Fibroblast of lung (primary cell): ENCODE data around the gene ODAD4. TPM values are rescaled to one million over a fixed set of nuclear protein-coding genes. Genes with fewer than 3 reads are reported as not detected.
"Not testable (repeated sequence)": the region's sequence is repeated elsewhere in the genome, so short reads cannot be mapped to it uniquely, and the experiment has no call there.

Source experiments
- DNase-seq, 2 donors: peaks; one replicate each; pipeline versions ENCODE4 v3.0.0 to v3.0.0-alpha.2; 2010; ENCODE audit warnings: low read depth in 2 of 2
- H2AFZ ChIP-seq: 2 replicates; pipeline ENCODE4 v1.5.1; 2012; ENCODE audit warnings: low read length, control low read depth, inconsistent platforms
- H3K27ac ChIP-seq: 2 replicates; pipeline ENCODE4 v1.5.1; 2011; ENCODE audit warnings: low read length, control low read depth; ENCODE audit not compliant: insufficient read depth
- H3K27me3 ChIP-seq: 2 replicates; pipeline ENCODE4 v1.5.1; 2011; ENCODE audit warnings: mild to moderate bottlenecking, low read length; ENCODE audit not compliant: control insufficient read depth, insufficient read depth
- H3K36me3 ChIP-seq: 2 replicates; pipeline ENCODE4 v1.5.1; 2011; ENCODE audit warnings: low read length; ENCODE audit not compliant: control insufficient read depth, insufficient read depth
- H3K4me1 ChIP-seq: 2 replicates; pipeline ENCODE4 v1.5.1; 2011; ENCODE audit warnings: low read length; ENCODE audit not compliant: control insufficient read depth, insufficient read depth; ENCODE audit errors: extremely low read depth
- H3K4me2 ChIP-seq: 2 replicates; pipeline ENCODE4 v1.5.1; 2011; ENCODE audit warnings: low read length, control low read depth; ENCODE audit not compliant: insufficient read depth; ENCODE audit errors: extremely low read depth
- H3K4me3 ChIP-seq, 4 experiments: fragments of 200-600 bp in 1 of 4; sonication (generic) in 1 of 4; replicated peaks in 1 of 4; 2 replicates each; pipeline ENCODE4 v1.5.1; 2011 to 2016; ENCODE audit warnings: low read length in 4 of 4, low read depth in 3 of 4, mild to moderate bottlenecking in 3 of 4, control low read depth in 2 of 4, inconsistent platforms in 1 of 4, mixed read lengths in 1 of 4; ENCODE audit not compliant: insufficient read depth in 1 of 4; ENCODE audit errors: control extremely low read depth in 1 of 4
- H3K79me2 ChIP-seq: 2 replicates; pipeline ENCODE4 v1.5.1; 2012; ENCODE audit warnings: mild to moderate bottlenecking, low read length, inconsistent platforms; ENCODE audit not compliant: control insufficient read depth, insufficient read depth
- H3K9ac ChIP-seq: 2 replicates; pipeline ENCODE4 v1.5.1; 2011; ENCODE audit warnings: mild to moderate bottlenecking, low read length, control low read depth; ENCODE audit not compliant: insufficient read depth
- H3K9me3 ChIP-seq: 2 replicates; pipeline ENCODE4 v1.5.1; 2012; ENCODE audit warnings: low read depth, low read length; ENCODE audit not compliant: control insufficient read depth, insufficient read depth
- H4K20me1 ChIP-seq: 2 replicates; pipeline ENCODE4 v1.5.1; 2011; ENCODE audit warnings: low read length; ENCODE audit not compliant: control insufficient read depth, insufficient read depth; ENCODE audit errors: extremely low read depth
- EZH2 ChIP-seq: IDR thresholded peaks from 2 replicates; pipeline ENCODE4 v1.5.1; 2012; ENCODE audit warnings: low read length, control low read depth, mild to moderate bottlenecking; ENCODE audit errors: missing control alignments
- polyA plus RNA-seq, 2 donors: library from polyadenylated mRNA; depleted of rRNA in 1 of 2; stranded (reverse) in 1 of 2; unstranded in 1 of 2; fragments of >200 nt; gene quantifications; 2 replicates each; pipeline ENCODE4 v1.2.1, GENCODE V29; 2011 to 2012; ENCODE audit warnings: missing spikeins in 1 of 2
- total RNA-seq: library from RNA; depleted of rRNA; stranded (reverse); fragments of >200 nt; gene quantifications from 2 replicates; pipeline ENCODE4 v1.2.1, GENCODE V29; 2014
- TF ChIP-seq, protein P1 (sequence below), 2 donors: IDR thresholded peaks in 1 of 2; conservative IDR thresholded peaks in 1 of 2; 1 replicate in 1 of 2; 2 replicates in 1 of 2; pipeline ENCODE4 v1.5.1; 2011 to 2012; ENCODE audit warnings: low read length in 2 of 2, control low read depth in 1 of 2, inconsistent platforms in 1 of 2, low read depth in 1 of 2, mild to moderate bottlenecking in 1 of 2

Gene ODAD4
- total and polyA plus RNA-seq, 2 donors (not counting 1 experiment from before 2014, with no cell fraction given), result 0.36 to 0.99 TPM

DNA sequence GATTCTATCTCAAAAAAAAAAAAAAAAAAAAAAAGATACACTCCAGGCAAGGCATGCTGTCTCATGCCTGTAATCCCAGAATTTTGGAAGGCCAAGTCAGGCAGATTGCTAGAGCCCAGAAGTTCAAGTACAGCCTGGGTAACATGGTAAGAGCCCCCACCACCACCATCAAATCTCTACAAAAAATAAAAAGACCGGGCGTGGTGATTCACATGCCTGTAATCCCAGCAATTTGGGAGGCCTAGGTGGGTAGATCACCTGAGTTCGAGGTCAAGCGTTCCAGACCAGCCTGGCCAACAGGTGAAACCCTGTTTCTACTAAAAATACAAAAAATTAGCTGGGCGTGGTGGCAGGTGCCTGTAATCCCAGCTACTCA is 9.8 kb upstream of the ODAD4 start:
- no peaks in the 10 kb centered on the region for H3K27me3 ChIP-seq
- no peaks in the 10 kb centered on the region for H3K9me3 ChIP-seq
- H3K36me3 ChIP-seq, result peaks cover 2% of the 10 kb centered on the region
- TF ChIP-seq, protein P1, sequence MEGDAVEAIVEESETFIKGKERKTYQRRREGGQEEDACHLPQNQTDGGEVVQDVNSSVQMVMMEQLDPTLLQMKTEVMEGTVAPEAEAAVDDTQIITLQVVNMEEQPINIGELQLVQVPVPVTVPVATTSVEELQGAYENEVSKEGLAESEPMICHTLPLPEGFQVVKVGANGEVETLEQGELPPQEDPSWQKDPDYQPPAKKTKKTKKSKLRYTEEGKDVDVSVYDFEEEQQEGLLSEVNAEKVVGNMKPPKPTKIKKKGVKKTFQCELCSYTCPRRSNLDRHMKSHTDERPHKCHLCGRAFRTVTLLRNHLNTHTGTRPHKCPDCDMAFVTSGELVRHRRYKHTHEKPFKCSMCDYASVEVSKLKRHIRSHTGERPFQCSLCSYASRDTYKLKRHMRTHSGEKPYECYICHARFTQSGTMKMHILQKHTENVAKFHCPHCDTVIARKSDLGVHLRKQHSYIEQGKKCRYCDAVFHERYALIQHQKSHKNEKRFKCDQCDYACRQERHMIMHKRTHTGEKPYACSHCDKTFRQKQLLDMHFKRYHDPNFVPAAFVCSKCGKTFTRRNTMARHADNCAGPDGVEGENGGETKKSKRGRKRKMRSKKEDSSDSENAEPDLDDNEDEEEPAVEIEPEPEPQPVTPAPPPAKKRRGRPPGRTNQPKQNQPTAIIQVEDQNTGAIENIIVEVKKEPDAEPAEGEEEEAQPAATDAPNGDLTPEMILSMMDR (conservative IDR thresholded peaks at IDR 0.05 in 1 of 2, IDR thresholded peaks at IDR 0.05 in 1 of 2; ENCODE audit: low read depth in 1 of 2, low read length in 2 of 2), result no peak
- no peak overlapping the region for H3K4me2 ChIP-seq
- no peak for DNase-seq
- H3K79me2 ChIP-seq, result peaks cover 32% of the 10 kb centered on the region
- H2AFZ ChIP-seq, result no peak overlapping the region
- H3K4me1 ChIP-seq, result peaks cover 15% of the 10 kb centered on the region
- no peak overlapping the region for H3K9ac ChIP-seq
- H4K20me1 ChIP-seq, result no peaks in the 10 kb centered on the region
- H3K27ac ChIP-seq, result no peak overlapping the region
- no peak overlapping the region for H3K4me3 ChIP-seq

DNA sequence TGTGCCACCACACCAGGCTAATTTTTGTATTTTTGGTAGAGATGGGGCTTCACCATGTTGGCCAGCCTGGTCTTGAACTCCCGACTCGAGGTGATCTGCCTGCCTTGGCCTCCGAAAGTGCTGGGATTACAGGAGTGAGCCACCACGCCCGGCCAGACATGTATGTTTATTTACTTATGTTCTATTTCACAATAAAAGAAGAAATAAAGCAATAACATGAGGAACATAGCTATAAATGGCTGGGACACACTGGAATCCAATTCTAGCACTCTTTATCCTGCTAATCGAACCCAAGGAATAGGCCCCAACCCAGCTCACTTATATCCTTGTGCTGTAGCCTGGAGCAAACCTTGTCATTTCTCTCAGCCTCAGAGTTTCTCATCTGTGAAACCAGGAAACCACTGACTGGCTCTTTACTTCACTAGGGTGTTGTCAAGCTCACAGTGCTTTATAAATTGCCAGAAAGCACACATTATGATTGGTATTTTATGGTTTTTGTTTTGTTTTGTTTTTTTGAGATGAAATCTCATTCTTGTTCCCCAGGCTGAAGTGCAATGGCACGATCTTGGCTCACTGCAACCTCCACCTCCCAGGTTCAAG is 4.3 kb upstream of the ODAD4 start:
- no peak for TF ChIP-seq EZH2
- TF ChIP-seq, protein P1 (conservative IDR thresholded peaks at IDR 0.05 in 1 of 2, IDR thresholded peaks at IDR 0.05 in 1 of 2; ENCODE audit: low read depth in 1 of 2, low read length in 2 of 2), result no peak
- H3K27me3 ChIP-seq, result no peaks in the 10 kb centered on the region
- no peak overlapping the region for H2AFZ ChIP-seq
- peak in 1 of 2 donors; percentile 30 for DNase-seq
- H3K9me3 ChIP-seq, result no peaks in the 10 kb centered on the region
- no peak overlapping the region for H3K4me3 ChIP-seq
- H3K4me2 ChIP-seq, result no peak overlapping the region
- no peaks in the 10 kb centered on the region for H3K36me3 ChIP-seq
- no peak overlapping the region for H3K27ac ChIP-seq
- peaks cover 4% of the 10 kb centered on the region for H3K4me1 ChIP-seq
- no peaks in the 10 kb centered on the region for H3K79me2 ChIP-seq
- no peaks in the 10 kb centered on the region for H4K20me1 ChIP-seq
- H3K9ac ChIP-seq, result no peak overlapping the region

DNA sequence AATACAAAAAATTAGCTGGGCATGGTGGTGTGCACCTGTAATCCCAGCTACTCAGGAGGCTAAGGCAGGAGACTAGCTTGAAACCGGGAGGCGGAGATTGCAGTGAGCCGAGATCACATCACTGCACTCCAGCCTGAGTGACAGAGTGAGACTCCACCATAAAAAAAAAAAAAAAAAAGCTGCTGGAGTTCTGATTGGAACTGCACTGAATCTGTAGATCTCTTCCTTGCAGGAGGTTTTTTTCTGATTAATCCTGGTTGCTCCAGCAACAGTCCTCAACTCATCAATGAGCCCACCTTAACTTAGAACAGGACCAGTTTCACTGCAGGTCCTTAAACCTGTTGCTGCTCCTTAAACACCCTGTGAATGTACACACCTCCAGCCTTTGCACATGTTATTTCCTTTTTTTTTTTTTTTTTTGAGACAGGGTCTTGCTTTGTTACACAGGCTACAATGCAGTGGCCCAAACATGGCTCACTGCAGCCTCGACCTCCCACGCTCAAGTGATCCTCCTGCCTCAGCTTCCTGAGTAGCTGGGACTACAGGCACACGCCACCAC is 1.6 kb upstream of the ODAD4 start:
- H3K36me3 ChIP-seq, result no peaks in the 10 kb centered on the region
- H3K9ac ChIP-seq, result no peak overlapping the region
- DNase-seq, result no peak
- no peaks in the 10 kb centered on the region for H3K27me3 ChIP-seq
- TF ChIP-seq EZH2, result no peak
- TF ChIP-seq, protein P1 (conservative IDR thresholded peaks at IDR 0.05 in 1 of 2, IDR thresholded peaks at IDR 0.05 in 1 of 2; ENCODE audit: low read depth in 1 of 2, low read length in 2 of 2), result no peak
- H3K4me1 ChIP-seq, result peaks cover 6% of the 10 kb centered on the region
- no peak overlapping the region for H3K27ac ChIP-seq
- no peak overlapping the region for H3K4me3 ChIP-seq
- H3K79me2 ChIP-seq, result no peaks in the 10 kb centered on the region
- no peaks in the 10 kb centered on the region for H3K9me3 ChIP-seq
- peak overlapping the region; percentile 42 for H2AFZ ChIP-seq
- no peak overlapping the region for H3K4me2 ChIP-seq
- no peaks in the 10 kb centered on the region for H4K20me1 ChIP-seq

DNA sequence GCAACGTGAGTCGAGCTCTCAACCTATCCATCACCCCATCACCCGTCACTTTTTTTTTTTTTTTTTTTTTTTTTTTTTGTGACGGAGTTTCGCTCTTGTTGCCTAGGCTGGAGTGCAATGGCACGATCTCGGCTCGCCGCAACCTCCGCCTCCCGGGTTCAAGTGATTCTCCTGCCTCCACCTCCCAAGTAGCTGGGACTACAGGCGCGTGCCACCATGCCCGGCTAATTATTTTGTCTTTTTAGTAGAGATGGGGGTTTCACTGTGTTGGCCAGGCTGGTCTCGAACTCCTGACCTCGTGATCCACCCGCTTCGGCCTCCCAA is 378 bp downstream of the ODAD4 start:
- not testable (repeated sequence) for H3K27me3 ChIP-seq, H4K20me1 ChIP-seq, DNase-seq, H3K36me3 ChIP-seq, H3K79me2 ChIP-seq, H3K9me3 ChIP-seq, H3K4me1 ChIP-seq
- H3K4me3 ChIP-seq, result peak overlapping the region; percentile 23 to 76 (median 64)
- peak overlapping the region; percentile 51 for H3K9ac ChIP-seq
- H3K4me2 ChIP-seq, result peak overlapping the region; percentile 23
- H3K27ac ChIP-seq, result peak overlapping the region; percentile 78
- H2AFZ ChIP-seq, result peak overlapping the region; percentile 79

DNA sequence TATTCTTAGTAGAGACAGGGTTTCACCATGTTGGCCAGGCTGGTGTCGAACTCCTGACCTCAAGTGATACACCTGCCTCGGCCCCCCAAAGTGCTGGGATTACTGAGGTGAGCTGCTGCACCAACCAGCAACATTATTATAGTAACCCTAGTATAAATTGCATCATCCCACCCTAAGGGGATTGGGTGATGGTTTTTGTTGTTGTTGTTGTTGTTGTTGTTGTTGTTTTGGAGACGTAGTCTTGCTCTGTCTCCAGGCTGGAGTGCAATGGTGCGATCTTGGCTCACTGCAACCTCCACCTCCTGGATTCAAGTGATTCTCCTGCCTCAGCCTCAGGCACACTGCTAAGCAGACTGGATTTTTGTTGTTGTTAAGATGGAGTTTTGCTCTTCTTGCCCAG is 1.3 kb downstream of the ODAD4 start:
- H3K4me1 ChIP-seq, H2AFZ ChIP-seq, H3K36me3 ChIP-seq, H3K27me3 ChIP-seq, H3K4me3 ChIP-seq, H3K27ac ChIP-seq, H3K4me2 ChIP-seq, H3K79me2 ChIP-seq, H3K9me3 ChIP-seq, H4K20me1 ChIP-seq, H3K9ac ChIP-seq, DNase-seq: not testable (repeated sequence)
